ENCODE results near the gene ALDOB. TPM values are rescaled to one million over a fixed set of nuclear protein-coding genes. Genes with fewer than 3 reads are reported as not detected.

The ALDOB gene
- total RNA-seq, 1 experiment from 2014 or later = not detected

- Histone ChIP-seq H3K79me2 (ENCODE audit: insufficient read depth, low read length) (no peaks in the 10 kb centered on the region), H3K4me1 (ENCODE audit: insufficient read depth, low read length) (no peaks in the 10 kb centered on the region), H2AFZ (ENCODE audit: low read length) (no peak overlapping the region), H2BK12ac (ENCODE audit: insufficient read length, low read depth, low read length) (no peak overlapping the region), H3K9me3 (ENCODE audit: control insufficient read depth, low read depth, low read length) (peaks cover 44% of the 10 kb centered on the region), H3K9ac (ENCODE audit: extremely low read depth, insufficient read length, low read length) (no peak overlapping the region), H4K8ac (replicated peaks; ENCODE audit: insufficient read length, low read depth, low read length) (no peak overlapping the region), H3K18ac (ENCODE audit: insufficient read length, low read depth, low read length) (no peak overlapping the region), H3K27ac (ENCODE audit: insufficient read length, low read depth, low read length) (no peak overlapping the region), H2BK20ac (ENCODE audit: low read depth, low read length, poor library complexity, severe bottlenecking) (no peak overlapping the region), H4K91ac (ENCODE audit: insufficient read length, low read depth, low read length) (no peak overlapping the region), H2BK120ac (ENCODE audit: low read depth, low read length, poor library complexity, severe bottlenecking) (no peak overlapping the region), H2BK5ac (ENCODE audit: insufficient read length, low read length) (no peak overlapping the region), H3T11ph (ENCODE audit: low read length) (no peak overlapping the region), H3K23me2 (ENCODE audit: insufficient read length, low read depth, low read length, poor library complexity, severe bottlenecking) (no peaks in the 10 kb centered on the region), H3K56ac (ENCODE audit: insufficient read length, low read depth, low read length) (no peak overlapping the region), H2BK15ac (ENCODE audit: low read depth, low read length) (no peak overlapping the region), H4K20me1 (ENCODE audit: control insufficient read depth, insufficient read depth, insufficient read length) (no peaks in the 10 kb centered on the region), H4K5ac (ENCODE audit: insufficient read length, low read depth, low read length) (no peak overlapping the region), H2AK5ac (ENCODE audit: insufficient read length, low read length) (no peak overlapping the region), H3K27me3 (ENCODE audit: insufficient read depth, low read length) (no peaks in the 10 kb centered on the region), H3K4ac (ENCODE audit: low read depth, low read length) (no peak overlapping the region), H3K23ac (ENCODE audit: insufficient read length, low read depth, low read length) (no peak overlapping the region), H3K14ac (ENCODE audit: insufficient read depth, low read length) (no peak overlapping the region), H3K79me1 (ENCODE audit: insufficient read depth, low read depth, low read length, poor library complexity, severe bottlenecking) (no peaks in the 10 kb centered on the region), H3K4me2 (ENCODE audit: insufficient read depth, insufficient read length, low read length) (no peak overlapping the region)
- Mint-ChIP-seq H3K4me3 (no peak overlapping the region), H3K4me1 (no peaks in the 10 kb centered on the region), H3K36me3 (ENCODE audit: insufficient read depth in 1 of 3, low read depth in 3 of 3) (peaks cover 70 to 82% (median 74%) of the 10 kb centered on the region in 3 experiments), H3K27me3 (ENCODE audit: low read depth) (no peaks in the 10 kb centered on the region; the same call in none of the 2 replicates), H3K9me3 (peaks cover 73 to 79% of the 10 kb centered on the region in 2 experiments), H3K27ac (no peak overlapping the region)
- TF ChIP-seq CTCF (conservative IDR thresholded peaks at IDR 0.05) = no peak
- no CpG with 5 or more reads among the region's 4 CpGs for WGBS (ENCODE audit: extremely low coverage, insufficient read length, low lambda C conversion rate)
- DNase-seq = no peak
These were observed 26.5 kb downstream of the ALDOB start for GRCh38 chr9:101409079-101409477.
